NCI-H82 treated with DMSO at 0.1 percent for 48 hours (cell line): Measurements from ENCODE around the gene TRAF3.
"Not testable (repeated sequence)": the region's sequence is repeated elsewhere in the genome, so short reads cannot be mapped to it uniquely, and the experiment has no call there.

Experiments used
- DNase-seq: peaks from one replicate; lab custom pipeline; 2025; ENCODE audit not compliant: unreplicated experiment; lab: John Stamatoyannopoulos, UW

Gene TRAF3

GRCh38 chr14:102826161-102826560 lies 48.9 kb downstream of the TRAF3 start:
- no peak for DNase-seq

GRCh38 chr14:102826751-102827675 lies 49.8 kb downstream of the TRAF3 start:
- no peak for DNase-seq

GRCh38 chr14:102827716-102828115 lies 50.5 kb downstream of the TRAF3 start:
- no peak for DNase-seq

- DNase-seq = no peak
These were observed 50.9 kb downstream of the TRAF3 start for GRCh38 chr14:102828151-102828550.

GRCh38 chr14:102829016-102829548 lies 51.8 kb downstream of the TRAF3 start:
- DNase-seq = no peak

GRCh38 chr14:102830474-102831045 lies 53.3 kb downstream of the TRAF3 start:
- DNase-seq = no peak

GRCh38 chr14:102831163-102831804 lies 54.0 kb downstream of the TRAF3 start:
- DNase-seq = no peak

- DNase-seq = no peak
These were observed 56.1 kb downstream of the TRAF3 start for GRCh38 chr14:102833341-102833740.

GRCh38 chr14:102833991-102834390 lies 56.7 kb downstream of the TRAF3 start:
- no peak for DNase-seq

- DNase-seq = no peak
These were observed 58.7 kb downstream of the TRAF3 start for GRCh38 chr14:102835959-102836358.

GRCh38 chr14:102837120-102837519 lies 59.9 kb downstream of the TRAF3 start:
- DNase-seq = not testable (repeated sequence)

GRCh38 chr14:102838501-102838900 lies 61.3 kb downstream of the TRAF3 start:
- DNase-seq = no peak

- no peak for DNase-seq
These were observed 62.9 kb downstream of the TRAF3 start for GRCh38 chr14:102840115-102840514.

GRCh38 chr14:102840771-102841528 lies 63.7 kb downstream of the TRAF3 start:
- DNase-seq = no peak

- DNase-seq = no peak
These were observed 71.7 kb downstream of the TRAF3 start for GRCh38 chr14:102848830-102849525.

- no peak for DNase-seq
These were observed 72.5 kb downstream of the TRAF3 start for GRCh38 chr14:102849526-102850379.

GRCh38 chr14:102853648-102854047 lies 76.4 kb downstream of the TRAF3 start:
- no peak for DNase-seq

- DNase-seq = no peak
These were observed 76.9 kb downstream of the TRAF3 start for GRCh38 chr14:102854091-102854703.

GRCh38 chr14:102856179-102856578 lies 78.9 kb downstream of the TRAF3 start:
- DNase-seq = no peak
